Omental fat pad (tissue), 4 donors: ENCODE results near the gene SCN4B. TPM values are rescaled to one million over a fixed set of nuclear protein-coding genes. Genes with fewer than 3 reads are reported as not detected.

Source experiments
- ATAC-seq: fragments of 150-250 bp; one replicate; pipeline ENCODE4 v1.9.1; 2016; ENCODE audit warnings: mild to moderate bottlenecking, moderate library complexity; ENCODE audit not compliant: low FRiP score
- DNase-seq: peaks from one replicate; pipeline ENCODE4 v3.0.0-alpha.2; 2019; ENCODE audit warnings: low spot score
- total RNA-seq, 4 donors: library from RNA; depleted of rRNA; stranded (reverse); fragments of >200 nt; gene quantifications; one replicate each; pipeline ENCODE4 v1.1.0, GENCODE V29; 2016
- TF ChIP-seq, protein P1 (sequence below), 3 donors: fragments of 450-650 bp; IDR thresholded peaks; one replicate each; pipeline ENCODE4 v1.5.1; 2016 to 2017; ENCODE audit warnings: antibody characterized with exemption in 3 of 3, mild to moderate bottlenecking in 3 of 3, moderate library complexity in 2 of 3

Gene SCN4B
- total RNA-seq, 4 donors from 2014 or later: 1.1 to 10.2 (median 2.0) TPM

DNA sequence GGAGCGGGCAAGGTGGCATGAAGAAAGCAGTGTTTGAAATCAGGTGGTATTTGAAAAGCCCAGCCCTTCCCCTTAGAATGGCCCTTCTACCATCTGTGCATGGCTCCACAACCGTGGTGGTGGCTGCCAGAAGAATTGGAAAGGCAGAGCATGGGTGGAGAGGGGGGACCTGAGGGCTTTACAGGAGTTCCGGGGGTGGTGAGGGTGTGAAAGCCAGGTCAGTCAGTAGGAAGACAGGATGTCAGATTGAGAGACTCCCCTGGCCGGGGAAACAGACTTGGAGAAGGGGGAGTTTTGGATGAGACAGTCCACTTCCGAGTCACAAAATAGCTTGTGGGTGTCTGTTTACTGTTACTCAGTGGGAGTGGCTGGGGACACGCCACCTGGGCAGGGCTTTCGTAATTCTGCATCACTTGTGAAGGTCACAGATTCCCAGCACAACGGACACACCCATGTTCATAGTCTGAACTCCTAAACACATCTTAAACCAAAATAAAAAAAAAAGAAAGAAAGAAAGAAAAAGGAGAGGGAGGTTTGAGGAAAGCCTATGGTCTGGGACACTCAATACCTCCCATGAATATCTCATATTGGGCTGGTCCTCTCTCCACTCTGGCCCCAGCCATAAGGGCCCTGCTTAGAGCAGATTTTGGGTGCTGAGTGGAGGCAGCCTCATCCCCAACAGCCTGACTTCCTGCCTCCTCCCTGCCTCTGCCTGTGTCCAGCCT, 41.4 kb downstream of the SCN4B start:
- TF ChIP-seq, protein P1, sequence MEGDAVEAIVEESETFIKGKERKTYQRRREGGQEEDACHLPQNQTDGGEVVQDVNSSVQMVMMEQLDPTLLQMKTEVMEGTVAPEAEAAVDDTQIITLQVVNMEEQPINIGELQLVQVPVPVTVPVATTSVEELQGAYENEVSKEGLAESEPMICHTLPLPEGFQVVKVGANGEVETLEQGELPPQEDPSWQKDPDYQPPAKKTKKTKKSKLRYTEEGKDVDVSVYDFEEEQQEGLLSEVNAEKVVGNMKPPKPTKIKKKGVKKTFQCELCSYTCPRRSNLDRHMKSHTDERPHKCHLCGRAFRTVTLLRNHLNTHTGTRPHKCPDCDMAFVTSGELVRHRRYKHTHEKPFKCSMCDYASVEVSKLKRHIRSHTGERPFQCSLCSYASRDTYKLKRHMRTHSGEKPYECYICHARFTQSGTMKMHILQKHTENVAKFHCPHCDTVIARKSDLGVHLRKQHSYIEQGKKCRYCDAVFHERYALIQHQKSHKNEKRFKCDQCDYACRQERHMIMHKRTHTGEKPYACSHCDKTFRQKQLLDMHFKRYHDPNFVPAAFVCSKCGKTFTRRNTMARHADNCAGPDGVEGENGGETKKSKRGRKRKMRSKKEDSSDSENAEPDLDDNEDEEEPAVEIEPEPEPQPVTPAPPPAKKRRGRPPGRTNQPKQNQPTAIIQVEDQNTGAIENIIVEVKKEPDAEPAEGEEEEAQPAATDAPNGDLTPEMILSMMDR (IDR thresholded peaks at IDR 0.05): no peak
- ATAC-seq (no peak), DNase-seq (no peak)

DNA sequence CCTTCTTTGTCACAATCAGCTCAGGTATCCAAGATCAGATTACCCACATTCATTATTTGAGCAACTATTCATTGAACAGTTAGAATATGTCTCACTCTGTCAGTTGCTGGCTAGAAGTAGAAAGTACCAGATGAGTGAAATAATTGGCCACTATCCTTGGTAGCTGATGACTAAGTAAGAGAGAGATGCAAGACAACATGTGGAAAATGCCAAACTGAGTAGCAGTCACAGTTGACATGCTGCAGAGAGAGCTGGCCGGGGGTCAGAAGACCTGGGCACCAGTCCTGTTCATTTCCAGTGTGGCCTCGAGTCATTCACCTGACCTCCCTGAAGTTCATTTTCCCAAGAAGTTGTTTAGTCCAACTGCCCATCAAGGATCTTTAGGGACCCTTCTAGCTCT, 43.4 kb downstream of the SCN4B start:
- no peak for ATAC-seq
- TF ChIP-seq, protein P1 (IDR thresholded peaks at IDR 0.05): no peak
- no peak for DNase-seq

DNA sequence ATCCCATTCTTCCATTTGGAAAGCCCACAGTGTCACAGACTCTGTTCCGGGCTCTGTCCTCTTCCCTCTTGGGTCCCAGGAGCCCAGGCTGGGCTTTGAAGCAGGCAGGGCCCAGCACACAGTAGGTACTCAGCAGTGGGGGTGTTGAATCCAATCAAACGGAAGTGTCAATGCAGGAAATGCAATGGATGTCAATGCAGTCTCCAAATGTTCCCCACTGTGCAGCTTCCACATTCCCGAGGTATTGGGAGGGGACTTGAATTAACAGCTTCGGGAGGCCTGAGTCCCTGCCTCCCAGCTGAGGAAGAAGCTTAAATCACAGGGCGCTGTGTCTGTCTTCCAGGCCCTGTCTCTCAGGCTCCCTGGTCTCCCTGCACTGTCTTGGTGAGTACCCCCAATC, 44.1 kb downstream of the SCN4B start:
- DNase-seq (no peak), ATAC-seq (no peak)
- TF ChIP-seq, protein P1 (IDR thresholded peaks at IDR 0.05): no peak

DNA sequence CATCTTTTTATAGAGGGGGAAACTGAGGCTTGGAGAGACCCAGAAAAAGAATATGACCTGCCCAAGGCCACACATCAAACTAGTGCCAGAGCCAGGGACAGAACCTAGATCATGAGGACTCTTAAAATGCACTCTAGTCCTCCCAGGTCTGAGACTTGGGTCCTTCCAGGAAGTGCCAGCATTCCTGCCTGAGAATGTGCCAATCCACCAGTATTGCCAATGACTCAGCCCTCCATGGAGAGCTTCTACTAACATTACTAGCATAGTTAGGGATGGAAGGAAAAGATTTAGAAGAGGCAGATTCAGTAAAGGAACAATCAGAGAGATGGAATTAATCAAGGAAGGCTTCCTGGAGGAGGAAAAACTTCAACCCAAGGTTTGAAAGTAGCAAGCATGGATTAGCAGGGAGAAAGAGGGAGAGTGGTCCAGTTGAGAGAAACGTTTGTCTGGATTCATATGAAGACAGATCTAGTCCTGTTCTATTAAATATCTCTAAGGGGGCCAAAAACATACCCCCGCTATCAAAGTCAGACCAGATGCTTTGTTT, 45.8 kb downstream of the SCN4B start:
- no peak for ATAC-seq
- no peak for DNase-seq
- TF ChIP-seq, protein P1 (IDR thresholded peaks at IDR 0.05): no peak

DNA sequence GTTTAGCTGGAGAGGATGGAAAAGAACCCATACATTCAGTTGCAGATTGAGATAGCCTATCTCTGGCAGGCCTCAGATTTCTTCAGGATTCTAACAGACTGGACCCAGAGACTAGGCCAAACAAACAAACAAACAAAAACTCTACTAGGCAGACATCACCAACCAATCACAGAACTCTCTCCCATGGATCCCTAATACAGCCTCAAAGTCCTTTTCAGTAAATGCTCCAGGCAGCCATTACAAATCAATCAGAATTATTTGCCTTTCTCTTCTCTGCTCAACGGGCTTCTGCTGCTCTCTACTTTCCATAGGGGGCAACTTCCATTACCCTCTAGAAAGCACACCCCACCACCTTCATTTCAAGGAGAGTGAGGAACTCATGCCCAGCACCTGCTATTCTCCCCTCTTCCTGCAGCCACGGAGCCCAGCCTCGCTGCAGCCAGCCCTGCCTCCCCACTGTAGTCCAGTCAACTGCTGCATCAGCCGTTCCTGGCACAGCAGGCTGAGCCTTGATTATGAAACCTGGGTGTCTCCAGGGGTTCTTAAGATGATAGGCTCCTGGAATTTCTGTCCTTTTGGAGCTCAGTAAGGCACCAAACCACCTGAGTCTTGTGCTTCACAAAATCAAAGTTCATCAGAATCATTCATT, 46.8 kb downstream of the SCN4B start:
- DNase-seq (no peak), ATAC-seq (no peak)
- TF ChIP-seq, protein P1 (IDR thresholded peaks at IDR 0.05): no peak

DNA sequence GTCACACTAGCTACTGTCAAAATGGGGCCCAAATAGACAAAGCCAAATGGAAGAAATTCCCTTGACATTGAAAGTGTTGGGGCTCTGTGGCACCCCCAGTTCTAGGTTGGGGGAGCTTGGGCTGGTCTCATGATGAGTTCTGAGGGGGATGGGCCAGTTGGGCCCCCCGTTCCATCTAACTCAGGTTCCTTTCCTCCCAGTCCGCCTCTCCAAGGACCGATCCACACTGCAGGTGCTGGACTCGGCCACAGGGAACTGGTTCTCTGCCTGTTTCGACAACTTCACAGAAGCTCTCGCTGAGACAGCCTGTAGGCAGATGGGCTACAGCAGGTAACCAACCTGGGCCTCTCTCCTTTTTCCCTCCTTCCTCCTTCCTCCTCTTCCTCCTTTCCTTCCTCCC, 48.1 kb downstream of the SCN4B start:
- TF ChIP-seq, protein P1 (IDR thresholded peaks at IDR 0.05): no peak
- ATAC-seq (no peak), DNase-seq (no peak)
